Naive thymus-derived CD4-positive, alpha-beta T cell (primary cell): ENCODE results near the gene SPAAR. TPM values are rescaled to one million over a fixed set of nuclear protein-coding genes. Genes with fewer than 3 reads are reported as not detected.

Source experiments
- ATAC-seq: fragments of 150-1000 bp; cut with Tn5 transposase; 2 replicates; pipeline ENCODE4 v1.10.0; 2021; ENCODE audit warnings: mild to moderate bottlenecking, moderate library complexity
- CTCF ChIA-PET: fragments of 350-600 bp; sonication (Branson Sonifier 250); formaldehyde crosslinking; loops from one replicate; lab custom pipeline; 2021; ENCODE audit warnings: antibody characterized with exemption; lab: Charles Lee
- POLR2A ChIA-PET: fragments of 350-600 bp; sonication (Branson Sonifier 250); formaldehyde crosslinking; loops from one replicate; lab custom pipeline; 2021; ENCODE audit warnings: antibody characterized with exemption, inconsistent platforms; lab: Charles Lee
- DNase-seq, 9 donors: peaks; one replicate each; pipeline versions ENCODE4 v3.0.0 to v3.0.0-alpha.2; 2020 to 2022; ENCODE audit warnings: mixed read lengths in 1 of 9
- H3K27ac ChIP-seq: one replicate; pipeline ENCODE4 v1.7.0; 2013; ENCODE audit warnings: mild to moderate bottlenecking, low read depth, low read length, moderate library complexity
- H3K27me3 ChIP-seq, 2 donors: one replicate each; pipeline ENCODE4 v1.7.0; 2013; ENCODE audit warnings: low read length in 2 of 2, mild to moderate bottlenecking in 2 of 2, moderate library complexity in 2 of 2; ENCODE audit not compliant: control insufficient read depth in 2 of 2, insufficient read depth in 2 of 2
- H3K36me3 ChIP-seq, 3 experiments: 1 replicate in 2 of 3; 2 replicates in 1 of 3; pipeline ENCODE4 v1.7.0; 2013; ENCODE audit warnings: low read length in 3 of 3, mild to moderate bottlenecking in 3 of 3, moderate library complexity in 1 of 3; ENCODE audit not compliant: insufficient read depth in 3 of 3, control insufficient read depth in 2 of 3
- H3K4me1 ChIP-seq, 2 donors: one replicate each; pipeline ENCODE4 v1.7.0; 2013; ENCODE audit warnings: low read length in 2 of 2, mild to moderate bottlenecking in 2 of 2, moderate library complexity in 1 of 2; ENCODE audit not compliant: control insufficient read depth in 2 of 2, insufficient read depth in 2 of 2
- H3K4me3 ChIP-seq: 2 replicates; pipeline ENCODE4 v1.7.0; 2013; ENCODE audit warnings: mild to moderate bottlenecking, low read length
- H3K9me3 ChIP-seq, 3 experiments: 1 replicate in 2 of 3; 2 replicates in 1 of 3; pipeline ENCODE4 v1.7.0; 2013; ENCODE audit warnings: low read length in 3 of 3; ENCODE audit not compliant: control insufficient read depth in 2 of 3
- H3K27ac Mint-ChIP-seq, 9 donors: one replicate each; pipeline ENCODE4 v1.8.0; 2020 to 2022; ENCODE audit warnings: mixed read lengths in 9 of 9, mild to moderate bottlenecking in 8 of 9, moderate library complexity in 5 of 9, inconsistent platforms in 2 of 9
- H3K27me3 Mint-ChIP-seq, 5 donors: one replicate each; pipeline ENCODE4 v1.8.0; 2021 to 2022; ENCODE audit warnings: mixed read lengths in 5 of 5, mild to moderate bottlenecking in 1 of 5
- H3K36me3 Mint-ChIP-seq, 5 donors: one replicate each; pipeline ENCODE4 v1.8.0; 2020 to 2022; ENCODE audit warnings: mixed read lengths in 5 of 5, mild to moderate bottlenecking in 3 of 5, inconsistent platforms in 1 of 5
- H3K4me1 Mint-ChIP-seq, 7 donors: one replicate each; pipeline ENCODE4 v1.8.0; 2020 to 2022; ENCODE audit warnings: mixed read lengths in 7 of 7, mild to moderate bottlenecking in 3 of 7, inconsistent platforms in 1 of 7
- H3K4me3 Mint-ChIP-seq, 10 donors: one replicate each; pipeline ENCODE4 v1.8.0; 2020 to 2022; ENCODE audit warnings: mild to moderate bottlenecking in 10 of 10, mixed read lengths in 10 of 10, moderate library complexity in 6 of 10, inconsistent platforms in 2 of 10
- H3K9me3 Mint-ChIP-seq, 11 donors: one replicate each; pipeline ENCODE4 v1.8.0; 2020 to 2022; ENCODE audit warnings: mixed read lengths in 11 of 11, mild to moderate bottlenecking in 4 of 11, inconsistent platforms in 1 of 11, moderate library complexity in 1 of 11
- intact Hi-C, 2 donors: fragments of 100-400 bp; cut with micrococcal nuclease; formaldehyde crosslinking; loops; one replicate each; pipeline ENCODE4 v1.15.1; 2023
- polyA plus RNA-seq, 2 donors: library from polyadenylated mRNA; unstranded; fragments of 300-500 nt; fragmentation: Illumina TruSeq; gene quantifications; one replicate each; pipeline ENCODE4 v1.2.3, GENCODE V29; 2021
- total RNA-seq, 6 experiments: library from RNA in 5 of 6; stranded (reverse) in 5 of 6; gene quantifications; 1 replicate in 5 of 6; 2 replicates in 1 of 6; pipeline ENCODE4 v1.2.3 and lab custom pipeline; 2021 to 2026

Gene SPAAR
- total and polyA plus RNA-seq, 7 experiments from 2014 or later, result not detected

GRCh38 chr9:35938474-35939356, 29.4 kb downstream of the SPAAR start:
- Histone ChIP-seq H3K4me3 (no peak overlapping the region), H3K9me3 (no peaks in the 10 kb centered on the region), H3K36me3 (no peaks in the 10 kb centered on the region), H3K27ac (peak overlapping the region; percentile 38), H3K4me1 (peaks cover 13 to 65% of the 10 kb centered on the region in 2 donors), H3K27me3 (no peaks in the 10 kb centered on the region)
- Mint-ChIP-seq H3K9me3 (peaks cover 0 to 7% (median 3%) of the 10 kb centered on the region in 11 donors), H3K27ac (peak overlapping the region in 8 of 9 donors; percentile 24 to 96 (median 82)), H3K4me1 (peaks cover 32 to 79% (median 75%) of the 10 kb centered on the region in 7 donors), H3K4me3 (peak overlapping the region in 9 of 10 donors; percentile 26 to 82 (median 67)), H3K36me3 (peaks cover 0 to 8% (median 6%) of the 10 kb centered on the region in 5 donors), H3K27me3 (no peaks in the 10 kb centered on the region)
- DNase-seq, result no peak
- ATAC-seq, result no peak
- POLR2A ChIA-PET, result interaction anchor here (1.0 to 2.2 kb wide), 2 partner anchors 14 to 30 kb away, joined by 4 to 6 read pairs; no protein-coding TSS in a partner anchor
- intact Hi-C loops, result loop anchor here in 1 of 2 donors (2.0 kb wide), 1 partner anchor 14 kb away; no protein-coding TSS in a partner anchor
- CTCF ChIA-PET, result interaction anchor here (0.6 to 2.9 kb wide), 4 partner anchors 11 to 35 kb away, joined by 3 to 17 read pairs (median 3); no protein-coding TSS in a partner anchor

- Histone ChIP-seq H3K4me3 (no peak overlapping the region), H3K27ac (peak overlapping the region; percentile 25), H3K9me3 (no peaks in the 10 kb centered on the region), H3K4me1 (peaks cover 13 to 75% of the 10 kb centered on the region in 2 donors), H3K36me3 (no peaks in the 10 kb centered on the region), H3K27me3 (no peaks in the 10 kb centered on the region)
- H3K4me1 Mint-ChIP-seq, result peaks cover 30 to 88% (median 83%) of the 10 kb centered on the region in 7 donors
- peaks cover 0 to 7% (median 3%) of the 10 kb centered on the region in 11 donors for H3K9me3 Mint-ChIP-seq
- H3K27me3 Mint-ChIP-seq, result no peaks in the 10 kb centered on the region
- peaks cover 0 to 8% (median 6%) of the 10 kb centered on the region in 5 donors for H3K36me3 Mint-ChIP-seq
- intact Hi-C loops, result loop anchor here in 1 of 2 donors (2.0 kb wide), 2 partner anchors 15 to 29 kb away; no protein-coding TSS in a partner anchor
- peak overlapping the region; percentile 20 to 96 (median 82) for H3K27ac Mint-ChIP-seq
- peak overlapping the region; percentile 14 to 82 (median 74) for H3K4me3 Mint-ChIP-seq
- ATAC-seq (no peak), DNase-seq (no peak)
- ChIA-PET POLR2A (interaction anchor here (0.9 to 2.2 kb wide), 7 partner anchors 10 to 126 kb away, joined by 3 to 11 read pairs (median 5); no protein-coding TSS in a partner anchor), CTCF (interaction anchor here (0.5 to 2.9 kb wide), 9 partner anchors 13 to 68 kb away, joined by 3 to 17 read pairs (median 3); no protein-coding TSS in a partner anchor)
Observed at GRCh38 chr9:35939679-35940250, 30.5 kb downstream of the SPAAR start.

- peaks cover 0 to 7% (median 3%) of the 10 kb centered on the region in 11 donors for H3K9me3 Mint-ChIP-seq
- ATAC-seq, result peak; percentile 72
- DNase-seq, result peak in 7 of 9 donors; percentile 26 to 67 (median 56)
Observed at GRCh38 chr9:35940458-35941407, 31.4 kb downstream of the SPAAR start.

GRCh38 chr9:35942286-35942685, 33.0 kb downstream of the SPAAR start:
- DNase-seq, result no peak
- peak overlapping the region in 3 of 10 donors; percentile 29 to 75 (median 40) for H3K4me3 Mint-ChIP-seq
- ChIA-PET CTCF (interaction anchor here (0.6 kb wide), 1 partner anchor 39 kb away, joined by 3 read pairs; no protein-coding TSS in a partner anchor), POLR2A (interaction anchor here (0.6 to 2.8 kb wide), 5 partner anchors 10 to 66 kb away, joined by 3 to 9 read pairs (median 6); no protein-coding TSS in a partner anchor)
- H3K27me3 ChIP-seq, result no peaks in the 10 kb centered on the region
- peaks cover 0 to 2% (median 1%) of the 10 kb centered on the region in 5 donors for H3K36me3 Mint-ChIP-seq
- H3K27ac Mint-ChIP-seq, result peak overlapping the region in 8 of 9 donors; percentile 23 to 82 (median 69)
- H3K4me1 Mint-ChIP-seq, result peaks cover 35 to 92% (median 85%) of the 10 kb centered on the region in 7 donors
- peaks cover 13 to 81% of the 10 kb centered on the region in 2 donors for H3K4me1 ChIP-seq
- no peak for ATAC-seq
- peaks cover 0 to 2% (median under 1%) of the 10 kb centered on the region in 11 donors for H3K9me3 Mint-ChIP-seq
- no peak overlapping the region for H3K4me3 ChIP-seq
- H3K27ac ChIP-seq, result no peak overlapping the region
- no peaks in the 10 kb centered on the region for H3K9me3 ChIP-seq
- H3K36me3 ChIP-seq, result no peaks in the 10 kb centered on the region
- no peaks in the 10 kb centered on the region for H3K27me3 Mint-ChIP-seq
- intact Hi-C loops, result no loop called here

More at GRCh38 chr9:35940458-35941407, 31.4 kb downstream of the SPAAR start:
- ChIA-PET POLR2A (interaction anchor here (0.9 to 2.2 kb wide), 8 partner anchors 9 to 126 kb away, joined by 3 to 11 read pairs (median 5); no protein-coding TSS in a partner anchor), CTCF (interaction anchor here (0.5 to 2.9 kb wide), 12 partner anchors 12 to 896 kb away, joined by 3 to 17 read pairs (median 4); partner anchors contain the start of gene RMRP)
- H3K4me3 Mint-ChIP-seq, result peak overlapping the region; percentile 5 to 82 (median 74)
- peak overlapping the region; percentile 8 for H3K4me3 ChIP-seq
- H3K27me3 ChIP-seq, result no peaks in the 10 kb centered on the region
- no peaks in the 10 kb centered on the region for H3K9me3 ChIP-seq
- peak overlapping the region; percentile 43 to 96 (median 80) for H3K27ac Mint-ChIP-seq
- no peaks in the 10 kb centered on the region for H3K27me3 Mint-ChIP-seq
- H3K4me1 ChIP-seq, result peaks cover 13 to 85% of the 10 kb centered on the region in 2 donors
- peaks cover 32 to 97% (median 92%) of the 10 kb centered on the region in 7 donors for H3K4me1 Mint-ChIP-seq
- no peaks in the 10 kb centered on the region for H3K36me3 ChIP-seq
- peaks cover 0 to 8% (median 6%) of the 10 kb centered on the region in 5 donors for H3K36me3 Mint-ChIP-seq
- H3K27ac ChIP-seq, result no peak overlapping the region
- intact Hi-C loops, result loop anchor here in 1 of 2 donors (2.0 kb wide), 1 partner anchor 30 kb away; no protein-coding TSS in a partner anchor

GRCh38 chr9:35944173-35944572, 34.9 kb downstream of the SPAAR start:
- no peak for DNase-seq
- no peak overlapping the region for H3K27ac ChIP-seq
- CTCF ChIA-PET, result interaction anchor here (1.0 to 3.9 kb wide), 10 partner anchors 11 to 154 kb away, joined by 3 to 80 read pairs (median 7); partner anchors contain the start of genes HRCT1 and SPAAR
- Mint-ChIP-seq H3K36me3 (no peaks in the 10 kb centered on the region), H3K27me3 (peaks cover 0 to 8% (median 0%) of the 10 kb centered on the region in 5 donors), H3K27ac (peak overlapping the region in 8 of 9 donors; percentile 13 to 82 (median 62)), H3K9me3 (no peaks in the 10 kb centered on the region), H3K4me3 (peak overlapping the region in 8 of 10 donors; percentile 1 to 70 (median 38)), H3K4me1 (peaks cover 30 to 84% (median 77%) of the 10 kb centered on the region in 7 donors)
- intact Hi-C loops, result no loop called here
- H3K27me3 ChIP-seq, result no peaks in the 10 kb centered on the region
- H3K36me3 ChIP-seq, result no peaks in the 10 kb centered on the region
- peaks cover 13 to 77% of the 10 kb centered on the region in 2 donors for H3K4me1 ChIP-seq
- H3K4me3 ChIP-seq, result no peak overlapping the region
- no peaks in the 10 kb centered on the region for H3K9me3 ChIP-seq
- ATAC-seq, result no peak
- POLR2A ChIA-PET, result interaction anchor here (0.5 to 2.8 kb wide), 5 partner anchors 8 to 171 kb away, joined by 3 to 9 read pairs (median 4); no protein-coding TSS in a partner anchor
